Measurements from ENCODE around the gene NIN. TPM values are rescaled to one million over a fixed set of nuclear protein-coding genes. Genes with fewer than 3 reads are reported as not detected.

Gene NIN
- total RNA-seq, 3 donors from 2014 or later = 20.5 to 36.3 (median 27.9) TPM

DNA sequence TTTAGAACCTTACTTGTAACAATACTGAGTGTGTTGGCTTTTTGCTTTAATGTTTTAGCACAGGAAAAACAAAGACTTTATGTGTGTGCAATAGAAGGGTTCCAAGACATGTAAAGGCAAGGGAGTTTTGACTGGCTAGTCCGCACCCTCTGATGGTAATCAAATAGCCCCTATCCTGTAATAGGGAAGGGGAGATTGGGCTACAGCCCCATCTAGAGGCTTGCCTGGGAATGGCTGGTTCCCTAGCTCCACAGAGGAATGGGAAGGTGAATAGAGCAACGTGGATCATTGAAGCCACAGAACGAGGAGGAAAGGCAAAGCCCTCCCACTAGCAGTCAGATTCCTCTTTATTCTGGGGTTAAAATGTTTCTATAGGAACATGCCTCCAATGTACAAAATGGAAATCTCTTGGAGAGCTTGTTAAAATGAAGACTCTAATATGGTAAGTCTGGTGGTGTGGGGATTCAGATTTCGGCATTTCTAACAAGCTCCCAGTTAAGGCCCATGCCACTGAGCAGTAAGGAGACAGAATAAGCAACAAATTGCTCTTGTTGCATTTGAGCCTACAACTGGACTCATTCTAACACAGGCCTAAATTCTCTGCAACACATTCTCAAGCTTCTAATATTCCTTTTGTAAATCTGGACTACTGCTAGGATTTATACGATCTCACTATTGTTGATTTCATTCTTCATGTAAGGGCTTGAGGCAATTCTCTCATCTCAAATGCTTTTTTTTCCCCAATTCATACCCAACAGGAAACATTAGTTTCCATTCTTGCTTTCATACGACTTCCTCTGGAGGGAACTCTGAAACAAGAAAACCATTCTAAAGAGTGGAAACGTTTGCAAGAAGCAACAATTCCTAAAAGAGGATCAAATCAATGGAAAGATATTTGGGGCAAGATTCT lies 57.1 kb downstream of the NIN start:
- Histone ChIP-seq H3K4me3 (no peak overlapping the region), H3K4me1 (ENCODE audit: low read depth) (no peaks in the 10 kb centered on the region), H3K36me3 (ENCODE audit: low read depth) (no peaks in the 10 kb centered on the region), H3K9me3 (no peaks in the 10 kb centered on the region)
- intact Hi-C loops (cut with DNase I, micrococcal nuclease) = loop anchor here in 1 of 2 donors (10.0 kb wide), 1 partner anchor 169 kb away; no protein-coding TSS in a partner anchor
- DNase-seq (peak in 1 of 3 donors; percentile 61), ATAC-seq (peak; percentile 70)
- TF ChIP-seq, protein P1, sequence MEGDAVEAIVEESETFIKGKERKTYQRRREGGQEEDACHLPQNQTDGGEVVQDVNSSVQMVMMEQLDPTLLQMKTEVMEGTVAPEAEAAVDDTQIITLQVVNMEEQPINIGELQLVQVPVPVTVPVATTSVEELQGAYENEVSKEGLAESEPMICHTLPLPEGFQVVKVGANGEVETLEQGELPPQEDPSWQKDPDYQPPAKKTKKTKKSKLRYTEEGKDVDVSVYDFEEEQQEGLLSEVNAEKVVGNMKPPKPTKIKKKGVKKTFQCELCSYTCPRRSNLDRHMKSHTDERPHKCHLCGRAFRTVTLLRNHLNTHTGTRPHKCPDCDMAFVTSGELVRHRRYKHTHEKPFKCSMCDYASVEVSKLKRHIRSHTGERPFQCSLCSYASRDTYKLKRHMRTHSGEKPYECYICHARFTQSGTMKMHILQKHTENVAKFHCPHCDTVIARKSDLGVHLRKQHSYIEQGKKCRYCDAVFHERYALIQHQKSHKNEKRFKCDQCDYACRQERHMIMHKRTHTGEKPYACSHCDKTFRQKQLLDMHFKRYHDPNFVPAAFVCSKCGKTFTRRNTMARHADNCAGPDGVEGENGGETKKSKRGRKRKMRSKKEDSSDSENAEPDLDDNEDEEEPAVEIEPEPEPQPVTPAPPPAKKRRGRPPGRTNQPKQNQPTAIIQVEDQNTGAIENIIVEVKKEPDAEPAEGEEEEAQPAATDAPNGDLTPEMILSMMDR (IDR thresholded peaks at IDR 0.05) = peak; percentile 54

DNA sequence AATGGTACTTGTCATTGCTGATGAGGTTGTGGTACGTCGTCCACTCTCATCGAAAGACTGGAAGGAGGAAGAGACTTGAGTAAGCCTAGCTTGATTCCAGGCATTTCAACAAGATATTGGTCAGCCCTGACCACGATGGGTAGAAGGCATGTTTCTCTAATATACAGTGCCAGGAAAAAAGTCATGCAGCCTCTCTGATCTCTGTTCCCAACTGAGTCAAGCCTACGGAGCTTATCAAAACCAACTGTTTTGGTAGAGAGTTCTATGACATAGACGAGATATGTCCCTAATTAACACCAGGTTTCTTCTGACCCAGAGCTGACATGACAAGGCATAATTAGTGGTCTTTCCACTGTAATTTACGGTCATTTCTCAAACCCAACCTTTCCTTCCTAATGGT lies 58.5 kb downstream of the NIN start:
- intact Hi-C loops (cut with DNase I, micrococcal nuclease) = loop anchor here in 1 of 2 donors (10.0 kb wide), 1 partner anchor 168 kb away; no protein-coding TSS in a partner anchor
- Histone ChIP-seq H3K4me3 (no peak overlapping the region), H3K9me3 (no peaks in the 10 kb centered on the region), H3K4me1 (ENCODE audit: low read depth) (no peaks in the 10 kb centered on the region), H3K36me3 (ENCODE audit: low read depth) (no peaks in the 10 kb centered on the region)
- TF ChIP-seq, protein P1 (IDR thresholded peaks at IDR 0.05) = no peak
- DNase-seq (no peak), ATAC-seq (no peak)

DNA sequence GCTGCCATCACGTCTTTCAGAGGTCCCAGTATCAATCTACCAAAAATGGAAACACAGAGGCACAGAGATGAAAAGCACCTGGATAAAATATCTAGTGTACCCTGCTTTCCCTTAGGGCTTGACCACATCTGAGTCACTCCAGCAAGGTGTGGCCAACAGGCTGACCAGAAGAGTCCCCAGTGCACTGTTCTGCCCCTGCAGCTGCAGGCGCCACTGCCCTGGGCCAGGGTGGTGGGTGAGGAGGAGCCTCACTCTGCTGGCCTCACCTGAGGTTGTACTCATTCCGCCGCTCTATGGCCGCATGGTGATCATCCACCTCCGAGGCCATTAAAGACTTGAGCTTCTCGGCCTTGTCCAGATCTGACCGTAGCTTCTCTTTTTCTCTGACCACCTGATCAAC lies 60.4 kb downstream of the NIN start:
- DNase-seq (no peak), ATAC-seq (no peak)
- Histone ChIP-seq H3K36me3 (ENCODE audit: low read depth) (no peaks in the 10 kb centered on the region), H3K4me1 (ENCODE audit: low read depth) (no peaks in the 10 kb centered on the region), H3K4me3 (no peak overlapping the region), H3K9me3 (no peaks in the 10 kb centered on the region)
- intact Hi-C loops (cut with DNase I, micrococcal nuclease) = loop anchor here in 1 of 2 donors (10.0 kb wide), 1 partner anchor 166 kb away; no protein-coding TSS in a partner anchor
- TF ChIP-seq, protein P1 (IDR thresholded peaks at IDR 0.05) = no peak

DNA sequence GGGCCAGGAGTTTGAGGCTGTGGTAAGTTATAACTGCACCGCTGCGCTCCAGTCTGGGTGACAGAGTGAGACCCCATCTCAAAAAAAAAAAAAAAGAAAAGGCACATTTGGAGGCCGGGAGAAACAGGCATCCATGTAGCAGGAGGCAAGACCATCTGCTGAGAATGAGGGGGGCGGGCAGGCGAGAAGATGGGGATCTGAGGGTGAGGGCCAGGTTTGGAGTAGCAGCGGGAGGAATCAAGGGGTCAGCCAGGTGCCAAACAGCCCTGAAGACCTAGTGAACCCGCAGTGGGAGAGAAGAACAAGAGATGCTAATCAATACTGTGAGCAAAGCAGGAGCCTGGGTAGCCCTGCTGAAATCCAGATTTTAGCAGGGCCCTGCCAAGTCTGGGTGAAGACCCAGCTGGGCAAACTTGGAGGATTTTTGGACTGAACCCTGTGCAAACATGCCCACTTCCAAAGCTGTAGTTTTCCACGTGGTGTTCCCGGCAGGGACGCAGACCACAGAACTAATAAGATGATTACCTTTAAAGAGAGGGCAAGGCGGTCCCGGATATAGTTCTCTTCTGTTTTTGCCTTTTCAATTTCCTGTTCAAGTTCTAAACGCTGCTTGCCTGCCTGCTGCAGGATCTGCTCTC lies 61.0 kb downstream of the NIN start:
- intact Hi-C loops (cut with DNase I, micrococcal nuclease) = loop anchor here in 1 of 2 donors (10.0 kb wide), 1 partner anchor 165 kb away; no protein-coding TSS in a partner anchor
- no peak for DNase-seq
- H3K4me1 ChIP-seq (ENCODE audit: low read depth) = no peaks in the 10 kb centered on the region
- H3K4me3 ChIP-seq = no peak overlapping the region
- TF ChIP-seq, protein P1 (IDR thresholded peaks at IDR 0.05) = no peak
- H3K9me3 ChIP-seq = no peaks in the 10 kb centered on the region
- no peak for ATAC-seq
- no peaks in the 10 kb centered on the region for H3K36me3 ChIP-seq (ENCODE audit: low read depth)

DNA sequence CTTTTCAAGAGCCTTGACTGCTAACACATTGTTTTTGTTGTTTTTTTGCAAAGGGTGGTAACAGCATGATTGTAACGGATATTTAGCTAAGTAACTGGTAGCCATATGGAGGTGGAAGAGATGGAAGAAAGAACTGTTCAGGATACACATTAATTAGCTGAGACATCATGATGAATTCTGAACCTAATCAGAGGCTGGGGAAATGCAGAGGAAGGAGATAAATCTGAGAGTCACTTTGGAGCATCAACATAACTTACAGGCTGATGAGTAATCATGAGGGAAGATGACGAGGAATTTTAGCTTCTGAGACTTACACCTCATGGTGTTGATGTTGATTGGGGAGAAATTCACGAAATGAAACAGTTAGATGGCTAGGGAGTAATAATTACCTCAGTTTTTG lies 62.3 kb downstream of the NIN start:
- ATAC-seq = no peak
- intact Hi-C loops (cut with DNase I, micrococcal nuclease) = no loop called here
- no peaks in the 10 kb centered on the region for H3K36me3 ChIP-seq (ENCODE audit: low read depth)
- TF ChIP-seq, protein P1 (IDR thresholded peaks at IDR 0.05) = no peak
- H3K4me1 ChIP-seq (ENCODE audit: low read depth) = no peaks in the 10 kb centered on the region
- DNase-seq = no peak
- H3K4me3 ChIP-seq = no peak overlapping the region
- H3K9me3 ChIP-seq = no peaks in the 10 kb centered on the region
